GM12872 (cell line): ENCODE measurements around the gene CCL13.

Source experiments
- CTCF ChIP-seq: IDR thresholded peaks from 3 replicates; pipeline ENCODE4 v1.5.1; 2011; ENCODE audit warnings: low read depth, mild to moderate bottlenecking, low read length, moderate library complexity; ENCODE audit not compliant: insufficient read depth

The CCL13 gene

GRCh38 chr17:34319039-34319483 is 37.2 kb upstream of the CCL13 start, which contains the start of gene CCL8:
Gene CCL8 (plus strand): TSS chr17:34319435. CDS start chr17:34319502, 67 bp downstream.
- no peak for TF ChIP-seq CTCF

GRCh38 chr17:34321964-34322363 is 34.3 kb upstream of the CCL13 start:
- no peak for TF ChIP-seq CTCF

- no peak for TF ChIP-seq CTCF
Measured at GRCh38 chr17:34337701-34338100, 18.6 kb upstream of the CCL13 start.

GRCh38 chr17:34339138-34339770 is 17.0 kb upstream of the CCL13 start:
- no peak for TF ChIP-seq CTCF

GRCh38 chr17:34341916-34342315 is 14.4 kb upstream of the CCL13 start:
- no peak for TF ChIP-seq CTCF

- no peak for TF ChIP-seq CTCF
Measured at GRCh38 chr17:34347063-34347462, 9.2 kb upstream of the CCL13 start.

GRCh38 chr17:34349751-34350150 is 6.5 kb upstream of the CCL13 start:
- no peak for TF ChIP-seq CTCF
